Thyroid gland (tissue), 4 donors: ENCODE data around the gene SEMG1. TPM values are rescaled to one million over a fixed set of nuclear protein-coding genes. Genes with fewer than 3 reads are reported as not detected.

Experiments used
- DNase-seq, 2 donors: peaks; one replicate each; pipeline ENCODE4 v3.0.0-alpha.2; 2019
- H3K27ac ChIP-seq, 3 donors: fragments of 200-600 bp; sonication (generic); 1 replicate in 2 of 3; 2 replicates in 1 of 3; pipeline ENCODE4 v1.5.1; 2016 to 2019; ENCODE audit warnings: mild to moderate bottlenecking in 1 of 3, moderate library complexity in 1 of 3
- H3K27me3 ChIP-seq: fragments of 200-600 bp; sonication (generic); one replicate; pipeline ENCODE4 v1.5.1; 2019
- H3K36me3 ChIP-seq, 2 donors: fragments of 200-600 bp; sonication (generic); one replicate each; pipeline ENCODE4 v1.5.1; 2016 to 2019
- H3K4me1 ChIP-seq, 2 donors: fragments of 200-600 bp; sonication (generic); one replicate each; pipeline ENCODE4 v1.5.1; 2017 to 2019
- H3K4me3 ChIP-seq, 3 donors: fragments of 200-600 bp; sonication (generic); replicated peaks in 1 of 3; 1 replicate in 2 of 3; 2 replicates in 1 of 3; pipeline ENCODE4 v1.5.1; 2016; ENCODE audit warnings: mild to moderate bottlenecking in 1 of 3
- H3K9me3 ChIP-seq: fragments of 200-600 bp; sonication (generic); one replicate; pipeline ENCODE4 v1.5.1; 2017
- POLR2A ChIP-seq, 2 donors: fragments of 450-650 bp; IDR thresholded peaks; one replicate each; pipeline ENCODE4 v1.6.1; 2017; ENCODE audit warnings: antibody characterized with exemption in 2 of 2, mild to moderate bottlenecking in 2 of 2, moderate library complexity in 1 of 2
- WGBS, 2 donors: methylation state at CpG; one replicate each; pipeline ENCODE4 v1.1.5; 2017; 5-methylcytosine and 5-hydroxymethylcytosine counted together
- intact Hi-C: fragments of 100-400 bp; cut with DNase I; formaldehyde crosslinking; loops from one replicate; pipeline ENCODE4 v1.15.1; 2023
- total RNA-seq, 4 donors: library from RNA; depleted of rRNA; stranded (reverse); fragments of >200 nt; gene quantifications; one replicate each; pipeline ENCODE4 v1.2.3, GENCODE V29; 2016
- TF ChIP-seq, protein P1 (sequence below), 6 experiments: fragments of 200-600 bp in 3 of 6; fragments of 450-650 bp in 3 of 6; sonication (generic) in 3 of 6; IDR thresholded peaks; one replicate each; pipeline ENCODE4 v1.5.1; 2016 to 2019; ENCODE audit warnings: antibody characterized with exemption in 6 of 6, mild to moderate bottlenecking in 2 of 6, inconsistent platforms in 1 of 6, moderate library complexity in 1 of 6

The SEMG1 gene
- total RNA-seq, 4 donors from 2014 or later: not detected

DNA sequence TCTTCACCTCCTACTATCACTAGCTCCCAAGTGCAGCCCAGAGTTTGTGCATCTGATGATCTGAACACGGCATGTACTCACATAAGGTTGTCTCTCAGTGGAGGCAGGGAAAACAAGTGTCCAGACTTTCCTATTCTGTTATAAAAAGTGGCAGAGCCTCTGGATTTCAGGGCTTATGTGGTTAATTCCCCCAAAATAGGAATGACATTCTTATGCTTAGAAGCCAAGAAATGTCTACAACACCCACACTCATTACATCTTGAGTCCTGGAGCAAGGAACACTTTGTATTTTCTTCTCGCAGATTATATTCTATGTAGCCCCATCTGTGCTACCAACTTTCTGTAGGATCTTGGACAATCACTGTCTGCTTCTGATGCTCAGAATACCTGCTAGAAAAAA lies 13.5 kb upstream of the SEMG1 start:
- no peak for DNase-seq
- no peaks in the 10 kb centered on the region for H3K27me3 ChIP-seq
- WGBS, 2 donors: 92% methylated on average over 2 of the region's 2 CpGs
- no peak overlapping the region for H3K4me3 ChIP-seq
- TF ChIP-seq POLR2A (IDR thresholded peaks at IDR 0.05): no peak
- TF ChIP-seq, protein P1, sequence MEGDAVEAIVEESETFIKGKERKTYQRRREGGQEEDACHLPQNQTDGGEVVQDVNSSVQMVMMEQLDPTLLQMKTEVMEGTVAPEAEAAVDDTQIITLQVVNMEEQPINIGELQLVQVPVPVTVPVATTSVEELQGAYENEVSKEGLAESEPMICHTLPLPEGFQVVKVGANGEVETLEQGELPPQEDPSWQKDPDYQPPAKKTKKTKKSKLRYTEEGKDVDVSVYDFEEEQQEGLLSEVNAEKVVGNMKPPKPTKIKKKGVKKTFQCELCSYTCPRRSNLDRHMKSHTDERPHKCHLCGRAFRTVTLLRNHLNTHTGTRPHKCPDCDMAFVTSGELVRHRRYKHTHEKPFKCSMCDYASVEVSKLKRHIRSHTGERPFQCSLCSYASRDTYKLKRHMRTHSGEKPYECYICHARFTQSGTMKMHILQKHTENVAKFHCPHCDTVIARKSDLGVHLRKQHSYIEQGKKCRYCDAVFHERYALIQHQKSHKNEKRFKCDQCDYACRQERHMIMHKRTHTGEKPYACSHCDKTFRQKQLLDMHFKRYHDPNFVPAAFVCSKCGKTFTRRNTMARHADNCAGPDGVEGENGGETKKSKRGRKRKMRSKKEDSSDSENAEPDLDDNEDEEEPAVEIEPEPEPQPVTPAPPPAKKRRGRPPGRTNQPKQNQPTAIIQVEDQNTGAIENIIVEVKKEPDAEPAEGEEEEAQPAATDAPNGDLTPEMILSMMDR (IDR thresholded peaks at IDR 0.05): no peak
- no peaks in the 10 kb centered on the region for H3K9me3 ChIP-seq
- intact Hi-C loops: no loop called here
- no peaks in the 10 kb centered on the region for H3K36me3 ChIP-seq
- peaks cover 0 to 4% of the 10 kb centered on the region in 2 donors for H3K4me1 ChIP-seq
- no peak overlapping the region for H3K27ac ChIP-seq

DNA sequence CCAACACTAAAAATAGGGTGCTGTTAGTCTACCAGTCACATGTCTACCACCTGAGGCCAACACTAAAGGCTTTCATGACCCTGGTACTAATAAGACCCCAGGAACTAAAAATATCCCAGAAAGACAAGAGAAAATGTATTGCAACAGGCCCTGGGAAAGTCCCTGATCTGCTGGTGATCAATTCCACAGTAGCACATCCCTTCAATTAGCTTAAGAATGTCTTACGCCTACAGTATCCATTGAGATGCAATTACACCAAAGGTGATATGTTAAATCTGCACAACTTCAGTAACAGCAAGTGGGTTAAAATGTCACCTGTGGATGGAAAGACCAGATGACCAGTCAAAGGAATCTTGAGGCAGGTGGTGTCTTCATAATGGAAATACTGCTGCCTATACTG lies 3.1 kb downstream of the SEMG1 start:
- TF ChIP-seq, protein P1 (IDR thresholded peaks at IDR 0.05): no peak
- no peak for TF ChIP-seq POLR2A (IDR thresholded peaks at IDR 0.05)
- DNase-seq: no peak
- H3K27ac ChIP-seq: no peak overlapping the region
- H3K9me3 ChIP-seq: no peaks in the 10 kb centered on the region
- intact Hi-C loops: no loop called here
- no peak overlapping the region for H3K4me3 ChIP-seq
- no peaks in the 10 kb centered on the region for H3K36me3 ChIP-seq
- H3K27me3 ChIP-seq: no peaks in the 10 kb centered on the region
- H3K4me1 ChIP-seq: no peaks in the 10 kb centered on the region
- 94 to 100% methylated on average over 1 of the region's 1 CpG for WGBS, 2 donors

DNA sequence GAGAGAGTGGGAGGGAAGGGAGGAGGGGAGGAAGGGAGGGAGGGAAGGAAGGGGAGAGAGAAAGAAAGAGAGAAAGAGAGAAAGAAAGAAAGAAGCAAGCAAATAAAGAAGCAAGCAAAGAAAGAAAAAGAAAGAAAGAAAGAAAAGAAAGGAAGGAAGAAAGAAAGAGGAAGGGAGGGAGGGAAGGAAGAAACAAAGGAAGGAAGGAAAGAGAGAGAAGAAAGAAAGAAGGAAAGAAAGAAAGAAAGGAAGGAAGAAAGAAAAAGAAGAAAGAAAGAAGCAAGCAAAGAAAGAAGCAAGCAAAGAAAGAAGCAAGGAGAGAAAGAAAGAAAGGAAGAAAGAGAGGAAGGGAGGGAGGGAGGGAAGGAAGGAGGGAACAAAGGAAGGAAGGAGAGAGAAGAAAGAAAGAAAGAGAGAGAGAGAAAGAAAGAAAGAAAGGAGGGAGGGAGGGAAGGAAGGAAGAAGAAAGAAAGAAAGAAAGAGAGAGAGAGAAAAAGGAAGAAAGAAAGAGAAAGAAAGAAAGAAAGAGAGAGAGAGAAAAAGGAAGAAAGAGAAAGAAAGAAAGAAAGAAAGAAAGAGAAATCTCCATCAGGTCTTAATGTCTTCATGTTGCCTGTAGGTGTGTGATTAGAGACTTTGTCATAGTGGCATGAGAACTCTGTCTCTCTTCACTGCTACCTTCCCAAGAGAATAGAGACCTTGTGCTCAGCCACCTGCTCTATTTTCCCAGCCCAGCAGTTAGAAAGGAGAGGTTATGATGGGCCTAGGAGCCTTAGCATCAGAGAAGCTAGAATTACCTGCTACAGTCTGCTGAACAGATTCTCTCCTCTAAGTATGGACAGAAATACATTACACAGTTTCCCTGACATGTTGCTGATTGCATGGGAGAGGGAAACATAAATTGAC lies 5.0 kb downstream of the SEMG1 start:
- Histone ChIP-seq H3K27ac (no peak overlapping the region), H3K9me3 (no peaks in the 10 kb centered on the region), H3K4me3 (no peak overlapping the region), H3K27me3 (no peaks in the 10 kb centered on the region), H3K4me1 (no peaks in the 10 kb centered on the region), H3K36me3 (no peaks in the 10 kb centered on the region)
- intact Hi-C loops: no loop called here
- TF ChIP-seq, protein P1 (IDR thresholded peaks at IDR 0.05): no peak
- TF ChIP-seq POLR2A (IDR thresholded peaks at IDR 0.05): no peak
- DNase-seq: no peak

DNA sequence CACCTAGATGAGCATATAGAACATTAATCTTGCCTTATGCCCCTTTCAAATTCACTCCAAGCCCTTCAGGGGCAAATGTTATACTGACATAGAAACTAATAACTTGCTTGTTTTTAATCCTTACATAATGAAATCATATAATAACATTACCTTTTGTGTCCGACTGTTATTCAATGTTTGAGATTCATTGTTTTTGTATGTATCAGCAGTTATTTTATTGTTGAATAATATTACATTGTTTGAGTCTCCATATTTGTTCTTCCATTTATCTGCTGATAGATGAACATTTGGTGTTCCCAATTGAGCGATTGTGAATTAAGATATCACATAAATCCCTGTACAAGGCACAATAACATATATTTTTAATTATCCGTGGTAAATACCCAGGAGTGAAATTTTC lies 6.0 kb downstream of the SEMG1 start:
- H3K4me3 ChIP-seq: no peak overlapping the region
- H3K9me3 ChIP-seq: no peaks in the 10 kb centered on the region
- TF ChIP-seq, protein P1 (IDR thresholded peaks at IDR 0.05): no peak
- no peak for TF ChIP-seq POLR2A (IDR thresholded peaks at IDR 0.05)
- no peaks in the 10 kb centered on the region for H3K36me3 ChIP-seq
- no peaks in the 10 kb centered on the region for H3K4me1 ChIP-seq
- intact Hi-C loops: no loop called here
- 85 to 87% methylated on average over 3 of the region's 3 CpGs for WGBS, 2 donors
- H3K27me3 ChIP-seq: no peaks in the 10 kb centered on the region
- H3K27ac ChIP-seq: no peak overlapping the region
- no peak for DNase-seq

DNA sequence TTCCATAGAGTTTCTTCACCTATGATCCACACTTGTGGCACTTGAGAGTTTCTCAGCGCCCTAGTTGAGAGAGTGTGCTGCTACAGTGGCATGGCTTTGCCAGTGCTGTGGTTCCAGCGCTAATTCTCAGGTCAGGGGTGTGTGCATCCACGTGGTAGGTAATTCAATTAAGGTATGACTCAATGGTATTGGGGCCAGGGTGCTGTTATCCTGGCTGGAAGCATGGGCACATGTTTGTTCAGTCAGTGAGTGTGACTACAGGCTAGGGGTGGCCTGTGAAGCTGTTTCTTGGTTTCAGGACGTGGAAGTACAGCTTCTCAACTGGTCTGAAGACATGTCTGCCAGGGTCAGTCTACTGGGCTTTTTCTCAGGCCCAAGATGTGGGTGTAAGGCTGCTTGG lies 11.3 kb downstream of the SEMG1 start:
- no peaks in the 10 kb centered on the region for H3K27me3 ChIP-seq
- H3K4me3 ChIP-seq: no peak overlapping the region
- intact Hi-C loops: no loop called here
- TF ChIP-seq, protein P1 (IDR thresholded peaks at IDR 0.05): no peak
- no peak for DNase-seq
- no peaks in the 10 kb centered on the region for H3K36me3 ChIP-seq
- no peak overlapping the region for H3K27ac ChIP-seq
- WGBS, 2 donors: 71 to 78% methylated on average over 4 of the region's 4 CpGs
- no peaks in the 10 kb centered on the region for H3K9me3 ChIP-seq
- no peaks in the 10 kb centered on the region for H3K4me1 ChIP-seq
